SK-N-SH (cell line): Measurements from ENCODE around the gene ITGAV. TPM values are rescaled to one million over a fixed set of nuclear protein-coding genes. Genes with fewer than 3 reads are reported as not detected.
A peak's percentile ranks its signal among the peaks of the same experiment; 100 is the strongest.

Source experiments
- CTCF ChIA-PET: fragments of 300-600, 350-600 bp; formaldehyde crosslinking; extraction: SDS; loops from one replicate; lab custom pipeline; 2021; lab: Yijun Ruan, JAX
- POLR2A ChIA-PET: fragments of 350-600 bp; sonication (Branson Sonifier 250); formaldehyde crosslinking; extraction: SDS; loops from one replicate; lab custom pipeline; 2020; ENCODE audit warnings: antibody characterized with exemption, inconsistent platforms; lab: Yijun Ruan, JAX
- DNase-seq: peaks from one replicate; pipeline ENCODE4 v3.0.0; 2012
- H2AFZ ChIP-seq: fragments of 200-600 bp; sonication (generic); 2 replicates; pipeline ENCODE4 v1.8.1; 2016; ENCODE audit warnings: antibody characterized with exemption, mild to moderate bottlenecking, low read depth
- H3F3A ChIP-seq: fragments of 200-600 bp; sonication (generic); replicated peaks from 2 replicates; pipeline ENCODE3; 2016; ENCODE audit warnings: antibody characterized with exemption, mild to moderate bottlenecking; ENCODE audit not compliant: insufficient read depth
- H3K27ac ChIP-seq, 2 experiments: fragments of 200-500 bp in 1 of 2; fragments of 200-600 bp in 1 of 2; sonication (Bioruptor generic) in 1 of 2; sonication (generic), shearing (Covaris generic) in 1 of 2; 2 replicates each; pipeline versions ENCODE4 v1.5.1 to v1.6.1; 2014 to 2016; ENCODE audit warnings: low read depth in 2 of 2, inconsistent platforms in 1 of 2, low read length in 1 of 2, mild to moderate bottlenecking in 1 of 2, mixed read lengths in 1 of 2
- H3K27me3 ChIP-seq: fragments of 200-600 bp; sonication (generic), shearing (Covaris generic); 2 replicates; pipeline ENCODE4 v1.6.1; 2016; ENCODE audit warnings: mixed run types; ENCODE audit not compliant: insufficient read depth
- H3K36me3 ChIP-seq, 2 experiments: fragments of 200-500 bp in 1 of 2; fragments of 200-600 bp in 1 of 2; sonication (Bioruptor generic) in 1 of 2; sonication (generic) in 1 of 2; replicated peaks in 1 of 2; 2 replicates each; pipeline versions ENCODE3 to v1.5.1; 2014 to 2016; ENCODE audit warnings: low read length in 1 of 2, mild to moderate bottlenecking in 1 of 2; ENCODE audit not compliant: insufficient read depth in 2 of 2, control insufficient read depth in 1 of 2
- H3K4me1 ChIP-seq, 2 experiments: fragments of 200-500 bp in 1 of 2; fragments of 200-600 bp in 1 of 2; sonication (Bioruptor generic) in 1 of 2; sonication (generic), shearing (Covaris generic) in 1 of 2; 2 replicates each; pipeline versions ENCODE4 v1.5.1 to v1.6.1; 2014 to 2016; ENCODE audit warnings: low read depth in 1 of 2, low read length in 1 of 2, mixed run types in 1 of 2; ENCODE audit not compliant: insufficient read depth in 2 of 2, control insufficient read depth in 1 of 2
- H3K4me2 ChIP-seq: fragments of 200-600 bp; sonication (generic), shearing (Covaris generic); 2 replicates; pipeline ENCODE4 v1.6.1; 2017; ENCODE audit warnings: mixed run types
- H3K4me3 ChIP-seq, 2 experiments: fragments of 200-500 bp in 1 of 2; fragments of 200-600 bp in 1 of 2; sonication (Bioruptor generic) in 1 of 2; sonication (generic), shearing (Covaris generic) in 1 of 2; 2 replicates each; pipeline versions ENCODE4 v1.5.1 to v1.8.1; 2014 to 2016; ENCODE audit warnings: low read depth in 2 of 2, inconsistent platforms in 1 of 2, low read length in 1 of 2, mild to moderate bottlenecking in 1 of 2, mixed read lengths in 1 of 2, moderate library complexity in 1 of 2
- H3K79me2 ChIP-seq: fragments of 200-600 bp; sonication (generic); 2 replicates; pipeline ENCODE4 v1.8.1; 2017; ENCODE audit warnings: mild to moderate bottlenecking; ENCODE audit not compliant: insufficient read depth
- H3K9ac ChIP-seq: fragments of 200-600 bp; sonication (generic); 2 replicates; pipeline ENCODE4 v1.6.1; 2017; ENCODE audit warnings: mixed run types
- H3K9me2 ChIP-seq: fragments of 200-600 bp; sonication (generic); 2 replicates; pipeline ENCODE4 v1.6.1; 2017; ENCODE audit warnings: mixed run types
- H3K9me3 ChIP-seq: fragments of 200-600 bp; sonication (generic); 2 replicates; pipeline ENCODE4 v1.6.1; 2017; ENCODE audit warnings: mixed run types, mild to moderate bottlenecking, moderate library complexity
- H4K20me1 ChIP-seq: fragments of 200-600 bp; sonication (generic); 2 replicates; pipeline ENCODE4 v1.6.1; 2017; ENCODE audit warnings: mild to moderate bottlenecking, mixed run types; ENCODE audit not compliant: insufficient read depth
- CHD2 ChIP-seq: fragments of 150-350 bp; IDR thresholded peaks from 2 replicates; pipeline ENCODE4 v1.6.1; 2018; ENCODE audit warnings: low read length; ENCODE audit not compliant: partially characterized antibody
- EZH2phosphoT487 ChIP-seq: fragments of 200-600 bp; sonication (generic); IDR thresholded peaks from 2 replicates; pipeline ENCODE4 v1.6.1; 2017; ENCODE audit warnings: low read depth, mixed run types, mild to moderate bottlenecking, antibody characterized with exemption, moderate library complexity, borderline replicate concordance
- POLR2AphosphoS5 ChIP-seq: IDR thresholded peaks from 2 replicates; pipeline ENCODE4 v1.6.1; 2012; ENCODE audit warnings: low read depth, low read length
- RAD21 ChIP-seq: IDR thresholded peaks from 2 replicates; pipeline ENCODE4 v1.6.1; 2012; ENCODE audit warnings: mild to moderate bottlenecking, low read length
- SMC3 ChIP-seq: IDR thresholded peaks from 2 replicates; pipeline ENCODE4 v1.6.1; 2012; ENCODE audit warnings: low read depth, low read length, improper control_type of control experiment
- TCF12 ChIP-seq: IDR thresholded peaks from 2 replicates; pipeline ENCODE4 v1.4.0; 2012
- ZBTB33 ChIP-seq: IDR thresholded peaks from 2 replicates; pipeline ENCODE4 v1.4.0; 2012; ENCODE audit warnings: low read depth, borderline replicate concordance
- WGBS: methylation state at CpG from one replicate; pipeline ENCODE4 v1.1.6; 2017; ENCODE audit warnings: low lambda C conversion rate; 5-methylcytosine and 5-hydroxymethylcytosine counted together
- polyA plus RNA-seq, 3 experiments: library from polyadenylated mRNA; depleted of rRNA; stranded (reverse); fragments of >200 nt; gene quantifications; 2 replicates each; pipeline ENCODE4 v1.2.3, GENCODE V29; 2012
- TF ChIP-seq, protein P1 (sequence below): fragments of 150-350 bp; IDR thresholded peaks from 2 replicates; pipeline ENCODE4 v1.6.1; 2017; ENCODE audit warnings: antibody characterized with exemption, low read length, low read depth, borderline replicate concordance
- TF ChIP-seq, protein P2 (sequence below): IDR thresholded peaks from 2 replicates; pipeline ENCODE4 v1.6.1; 2012; ENCODE audit warnings: mild to moderate bottlenecking, low read depth, low read length, moderate library complexity
- TF ChIP-seq, protein P3 (sequence below): IDR thresholded peaks from 2 replicates; pipeline ENCODE4 v1.4.0; 2012; ENCODE audit warnings: low read depth
- TF ChIP-seq, protein P4 (sequence below): IDR thresholded peaks from 2 replicates; pipeline ENCODE4 v1.4.0; 2012; ENCODE audit warnings: low read depth, borderline replicate concordance

Gene ITGAV
- polyA plus RNA-seq, 1 of the 3 experiments (the other 2 are of a cell fraction) = 24.3 TPM

- Histone ChIP-seq H3K9ac (peak overlapping the region; percentile 30; the same call in 1 of the 2 replicates), H3K4me3 (no peak overlapping the region; a peak in 1 of 4 replicates), H3K79me2 (no peaks in the 10 kb centered on the region), H3K27ac (peak overlapping the region; percentile 69 to 93; a peak in 3 of 4 replicates), H2AFZ (no peak overlapping the region)
- no peak for DNase-seq
- CTCF ChIA-PET = interaction anchor here (0.7 to 1.3 kb wide), 3 partner anchors 9 to 514 kb away, joined by 3 to 6 read pairs (median 4); no protein-coding TSS in a partner anchor
- no peak for TF ChIP-seq SMC3
- TF ChIP-seq, protein P1, sequence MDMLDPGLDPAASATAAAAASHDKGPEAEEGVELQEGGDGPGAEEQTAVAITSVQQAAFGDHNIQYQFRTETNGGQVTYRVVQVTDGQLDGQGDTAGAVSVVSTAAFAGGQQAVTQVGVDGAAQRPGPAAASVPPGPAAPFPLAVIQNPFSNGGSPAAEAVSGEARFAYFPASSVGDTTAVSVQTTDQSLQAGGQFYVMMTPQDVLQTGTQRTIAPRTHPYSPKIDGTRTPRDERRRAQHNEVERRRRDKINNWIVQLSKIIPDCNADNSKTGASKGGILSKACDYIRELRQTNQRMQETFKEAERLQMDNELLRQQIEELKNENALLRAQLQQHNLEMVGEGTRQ = no peak
- TF ChIP-seq EZH2phosphoT487 = no peak
- TF ChIP-seq, all 33 proteins: peak for 0
- Histone ChIP-seq H3K27me3 (no peaks in the 10 kb centered on the region), H3K9me2 (no peaks in the 10 kb centered on the region), H3K4me1 (peaks cover 6 to 16% of the 10 kb centered on the region in 2 experiments), H4K20me1 (no peaks in the 10 kb centered on the region), H3K4me2 (0 out of 2 replicates have a peak overlapping the region, but pooled peaks have one; percentile 2), H3F3A (peaks cover 24% of the 10 kb centered on the region), H3K9me3 (no peaks in the 10 kb centered on the region), H3K36me3 (no peaks in the 10 kb centered on the region)
- POLR2A ChIA-PET = no interaction called here
- WGBS = 50% methylated on average over 1 of the region's 1 CpG
These were observed 14.0 kb upstream of the ITGAV start for GRCh38 chr2:186575856-186576255.

- CTCF ChIA-PET = interaction anchor here (0.7 to 1.3 kb wide), 3 partner anchors 12 to 65 kb away, joined by 3 read pairs; no protein-coding TSS in a partner anchor
- Histone ChIP-seq H3K27ac (peak overlapping the region in 1 of 2 experiments; percentile 93; a peak in 2 of 4 replicates), H3K27me3 (no peaks in the 10 kb centered on the region), H3K79me2 (no peaks in the 10 kb centered on the region), H4K20me1 (no peaks in the 10 kb centered on the region), H3K9me3 (no peaks in the 10 kb centered on the region), H3K36me3 (no peaks in the 10 kb centered on the region)
- TF ChIP-seq, protein P1 = 0 out of 2 replicates have a peak, but pooled peaks have one; percentile 3
- no peak for TF ChIP-seq CHD2
- TF ChIP-seq, all 33 proteins: peak for 1
- 52% methylated on average over 3 of the region's 3 CpGs for WGBS
- peaks cover 21% of the 10 kb centered on the region for H3F3A ChIP-seq
- POLR2A ChIA-PET = no interaction called here
- DNase-seq = no peak
- no peak overlapping the region for H3K9ac ChIP-seq
- H3K4me1 ChIP-seq = peaks cover 6 to 13% of the 10 kb centered on the region in 2 experiments
- H3K4me2 ChIP-seq = no peak overlapping the region
- no peaks in the 10 kb centered on the region for H3K9me2 ChIP-seq
- H2AFZ ChIP-seq = peak overlapping the region; percentile 43; the same call in 1 of the 2 replicates
- no peak overlapping the region for H3K4me3 ChIP-seq
These were observed 13.2 kb upstream of the ITGAV start for GRCh38 chr2:186576614-186577013.

DNA sequence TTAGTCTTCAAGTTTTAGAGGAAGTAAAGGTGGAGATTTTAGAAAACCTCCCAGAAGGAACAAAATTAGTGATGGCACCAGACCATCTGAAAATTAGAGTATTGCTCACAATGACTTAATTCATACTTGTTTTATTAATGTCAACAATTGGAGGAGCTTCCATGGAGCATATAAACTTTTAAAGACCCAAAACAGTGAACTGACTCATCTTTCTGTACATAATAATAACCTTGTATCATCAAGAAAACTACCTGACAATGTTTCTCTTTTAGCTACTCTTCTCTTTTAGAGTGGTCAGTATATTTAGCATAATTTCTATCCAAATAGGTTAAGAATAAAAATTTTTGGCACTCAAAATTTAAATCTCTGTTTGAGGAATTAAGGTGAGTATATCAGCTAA is 7.2 kb upstream of the ITGAV start:
- no peaks in the 10 kb centered on the region for H3K9me3 ChIP-seq
- H3K4me3 ChIP-seq = no peak overlapping the region
- no peak overlapping the region for H3K9ac ChIP-seq
- H3K36me3 ChIP-seq = no peaks in the 10 kb centered on the region
- H4K20me1 ChIP-seq = no peaks in the 10 kb centered on the region
- H3K9me2 ChIP-seq = no peaks in the 10 kb centered on the region
- no peaks in the 10 kb centered on the region for H3K27me3 ChIP-seq
- no peaks in the 10 kb centered on the region for H3K79me2 ChIP-seq
- H3K4me1 ChIP-seq = no peaks in the 10 kb centered on the region
- no peaks in the 10 kb centered on the region for H3F3A ChIP-seq
- H3K4me2 ChIP-seq = no peak overlapping the region
- H2AFZ ChIP-seq = no peak overlapping the region
- no peak overlapping the region for H3K27ac ChIP-seq
- ChIA-PET POLR2A (no interaction called here), CTCF (interaction anchor here (1.7 kb wide), 1 partner anchor 63 kb away, joined by 4 read pairs; no protein-coding TSS in a partner anchor)
- no peak for DNase-seq
- TF ChIP-seq, protein P2, sequence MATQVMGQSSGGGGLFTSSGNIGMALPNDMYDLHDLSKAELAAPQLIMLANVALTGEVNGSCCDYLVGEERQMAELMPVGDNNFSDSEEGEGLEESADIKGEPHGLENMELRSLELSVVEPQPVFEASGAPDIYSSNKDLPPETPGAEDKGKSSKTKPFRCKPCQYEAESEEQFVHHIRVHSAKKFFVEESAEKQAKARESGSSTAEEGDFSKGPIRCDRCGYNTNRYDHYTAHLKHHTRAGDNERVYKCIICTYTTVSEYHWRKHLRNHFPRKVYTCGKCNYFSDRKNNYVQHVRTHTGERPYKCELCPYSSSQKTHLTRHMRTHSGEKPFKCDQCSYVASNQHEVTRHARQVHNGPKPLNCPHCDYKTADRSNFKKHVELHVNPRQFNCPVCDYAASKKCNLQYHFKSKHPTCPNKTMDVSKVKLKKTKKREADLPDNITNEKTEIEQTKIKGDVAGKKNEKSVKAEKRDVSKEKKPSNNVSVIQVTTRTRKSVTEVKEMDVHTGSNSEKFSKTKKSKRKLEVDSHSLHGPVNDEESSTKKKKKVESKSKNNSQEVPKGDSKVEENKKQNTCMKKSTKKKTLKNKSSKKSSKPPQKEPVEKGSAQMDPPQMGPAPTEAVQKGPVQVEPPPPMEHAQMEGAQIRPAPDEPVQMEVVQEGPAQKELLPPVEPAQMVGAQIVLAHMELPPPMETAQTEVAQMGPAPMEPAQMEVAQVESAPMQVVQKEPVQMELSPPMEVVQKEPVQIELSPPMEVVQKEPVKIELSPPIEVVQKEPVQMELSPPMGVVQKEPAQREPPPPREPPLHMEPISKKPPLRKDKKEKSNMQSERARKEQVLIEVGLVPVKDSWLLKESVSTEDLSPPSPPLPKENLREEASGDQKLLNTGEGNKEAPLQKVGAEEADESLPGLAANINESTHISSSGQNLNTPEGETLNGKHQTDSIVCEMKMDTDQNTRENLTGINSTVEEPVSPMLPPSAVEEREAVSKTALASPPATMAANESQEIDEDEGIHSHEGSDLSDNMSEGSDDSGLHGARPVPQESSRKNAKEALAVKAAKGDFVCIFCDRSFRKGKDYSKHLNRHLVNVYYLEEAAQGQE = no peak
- TF ChIP-seq, protein P3, sequence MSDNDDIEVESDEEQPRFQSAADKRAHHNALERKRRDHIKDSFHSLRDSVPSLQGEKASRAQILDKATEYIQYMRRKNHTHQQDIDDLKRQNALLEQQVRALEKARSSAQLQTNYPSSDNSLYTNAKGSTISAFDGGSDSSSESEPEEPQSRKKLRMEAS = no peak
- TF ChIP-seq, protein P4, sequence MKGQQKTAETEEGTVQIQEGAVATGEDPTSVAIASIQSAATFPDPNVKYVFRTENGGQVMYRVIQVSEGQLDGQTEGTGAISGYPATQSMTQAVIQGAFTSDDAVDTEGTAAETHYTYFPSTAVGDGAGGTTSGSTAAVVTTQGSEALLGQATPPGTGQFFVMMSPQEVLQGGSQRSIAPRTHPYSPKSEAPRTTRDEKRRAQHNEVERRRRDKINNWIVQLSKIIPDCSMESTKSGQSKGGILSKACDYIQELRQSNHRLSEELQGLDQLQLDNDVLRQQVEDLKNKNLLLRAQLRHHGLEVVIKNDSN = no peak
- no peak for TF ChIP-seq TCF12
- TF ChIP-seq POLR2AphosphoS5 = no peak
- TF ChIP-seq ZBTB33 = no peak
- no peak for TF ChIP-seq SMC3
- no peak for TF ChIP-seq RAD21
